ENCODE data around the gene METTL4. TPM values are rescaled to one million over a fixed set of nuclear protein-coding genes. Genes with fewer than 3 reads are reported as not detected.
A peak's percentile ranks its signal among the peaks of the same experiment; 100 is the strongest.

The METTL4 gene
- polyA plus RNA-seq, 1 experiment = 12.7 TPM

DNA sequence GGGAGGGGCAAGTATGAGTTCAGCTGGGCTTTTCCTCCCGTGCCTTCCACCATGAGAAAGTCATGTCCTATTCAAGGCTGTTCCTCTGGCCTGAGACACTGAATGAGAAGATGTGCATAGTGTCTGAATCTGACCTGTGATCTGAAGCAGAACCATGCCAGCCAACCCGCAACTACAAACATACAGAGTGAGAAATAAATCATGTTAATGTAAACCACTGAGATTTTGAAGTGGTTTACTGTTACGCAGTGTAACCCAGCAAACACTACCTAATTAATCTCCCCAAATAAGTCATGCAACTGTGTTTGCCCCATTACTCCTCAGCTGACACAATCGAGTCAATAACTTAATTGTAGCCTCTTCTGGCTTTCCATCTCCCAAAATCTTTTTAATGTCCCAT lies 49.2 kb downstream of the METTL4 start:
- Histone ChIP-seq H3K27ac (ENCODE audit: low read depth, low read length) (no peak overlapping the region), H3K4me3 (ENCODE audit: low read depth, low read length) (no peak overlapping the region), H3K27me3 (ENCODE audit: control insufficient read depth, insufficient read depth, low read length) (no peaks in the 10 kb centered on the region), H3K9me3 (ENCODE audit: control insufficient read depth, insufficient read depth, low read length) (no peaks in the 10 kb centered on the region)
- TF ChIP-seq, protein P1, sequence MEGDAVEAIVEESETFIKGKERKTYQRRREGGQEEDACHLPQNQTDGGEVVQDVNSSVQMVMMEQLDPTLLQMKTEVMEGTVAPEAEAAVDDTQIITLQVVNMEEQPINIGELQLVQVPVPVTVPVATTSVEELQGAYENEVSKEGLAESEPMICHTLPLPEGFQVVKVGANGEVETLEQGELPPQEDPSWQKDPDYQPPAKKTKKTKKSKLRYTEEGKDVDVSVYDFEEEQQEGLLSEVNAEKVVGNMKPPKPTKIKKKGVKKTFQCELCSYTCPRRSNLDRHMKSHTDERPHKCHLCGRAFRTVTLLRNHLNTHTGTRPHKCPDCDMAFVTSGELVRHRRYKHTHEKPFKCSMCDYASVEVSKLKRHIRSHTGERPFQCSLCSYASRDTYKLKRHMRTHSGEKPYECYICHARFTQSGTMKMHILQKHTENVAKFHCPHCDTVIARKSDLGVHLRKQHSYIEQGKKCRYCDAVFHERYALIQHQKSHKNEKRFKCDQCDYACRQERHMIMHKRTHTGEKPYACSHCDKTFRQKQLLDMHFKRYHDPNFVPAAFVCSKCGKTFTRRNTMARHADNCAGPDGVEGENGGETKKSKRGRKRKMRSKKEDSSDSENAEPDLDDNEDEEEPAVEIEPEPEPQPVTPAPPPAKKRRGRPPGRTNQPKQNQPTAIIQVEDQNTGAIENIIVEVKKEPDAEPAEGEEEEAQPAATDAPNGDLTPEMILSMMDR (IDR thresholded peaks at IDR 0.05; ENCODE audit: low read depth, low read length) = no peak
- no peak for DNase-seq (ENCODE audit: low read depth, low spot score)
- ChIA-PET POLR2A (no interaction called here), CTCF (no interaction called here)

DNA sequence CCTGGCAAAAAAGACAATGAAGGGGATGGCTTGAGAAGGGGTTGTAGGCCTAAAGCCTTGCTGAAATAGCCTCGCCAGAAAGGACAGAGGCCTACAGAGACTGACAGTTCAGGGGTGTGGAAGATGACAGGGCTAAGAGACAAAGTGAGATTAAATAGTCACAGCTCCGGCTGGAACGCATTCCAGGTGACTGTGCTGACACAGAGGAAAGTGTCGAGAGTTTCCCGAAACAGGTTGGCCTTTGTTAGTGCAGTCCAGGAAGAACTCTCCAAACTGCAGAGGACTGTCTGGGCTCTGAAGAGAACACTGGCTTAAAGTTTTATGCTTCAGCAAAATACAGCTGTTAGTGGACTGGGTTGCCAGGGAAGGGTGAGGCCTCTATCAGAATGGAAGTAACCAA lies 52.8 kb downstream of the METTL4 start:
- ChIA-PET POLR2A (no interaction called here), CTCF (interaction anchor here (0.7 kb wide), 1 partner anchor 28 kb away, joined by 3 read pairs; no protein-coding TSS in a partner anchor)
- DNase-seq (ENCODE audit: low read depth, low spot score) = no peak
- Histone ChIP-seq H3K9me3 (ENCODE audit: control insufficient read depth, insufficient read depth, low read length) (no peaks in the 10 kb centered on the region), H3K27me3 (ENCODE audit: control insufficient read depth, insufficient read depth, low read length) (no peaks in the 10 kb centered on the region), H3K27ac (ENCODE audit: low read depth, low read length) (no peak overlapping the region), H3K4me3 (ENCODE audit: low read depth, low read length) (no peak overlapping the region)
- TF ChIP-seq, protein P1 (IDR thresholded peaks at IDR 0.05; ENCODE audit: low read depth, low read length) = no peak

DNA sequence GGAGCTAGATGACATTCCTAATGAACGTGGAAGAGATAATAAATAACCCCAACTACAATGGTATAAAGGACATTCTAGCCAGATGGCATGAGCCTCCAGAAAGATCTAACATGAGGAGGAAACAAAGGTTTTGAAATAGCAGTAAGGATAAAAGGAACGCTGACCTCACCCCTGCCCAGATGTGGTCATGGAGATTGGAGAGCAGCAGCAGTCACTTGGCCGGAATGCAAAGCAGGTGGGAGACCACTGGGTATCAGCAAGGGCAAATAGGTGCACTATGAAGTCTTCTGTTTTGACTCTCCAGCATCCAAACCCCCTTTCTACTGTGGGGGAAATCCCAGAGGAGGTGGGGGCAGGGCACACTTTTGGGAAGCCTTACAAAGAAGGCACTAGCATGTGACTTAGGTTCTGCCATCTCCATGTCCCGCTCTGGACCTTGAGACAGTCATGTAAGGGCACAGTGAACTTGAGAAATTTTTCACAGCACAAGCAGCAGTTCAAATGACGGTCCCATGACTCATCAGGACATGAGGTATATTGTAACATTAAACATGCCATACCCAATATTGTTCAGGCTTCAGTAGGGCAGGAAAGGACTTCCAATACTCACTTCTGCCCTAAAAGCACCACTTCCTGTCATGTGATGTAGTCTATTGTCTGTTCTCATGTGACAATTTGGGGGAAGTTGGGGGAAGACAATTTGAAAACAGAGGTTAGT lies 55.2 kb downstream of the METTL4 start:
- ChIA-PET POLR2A (no interaction called here), CTCF (no interaction called here)
- no peak overlapping the region for H3K4me3 ChIP-seq (ENCODE audit: low read depth, low read length)
- DNase-seq (ENCODE audit: low read depth, low spot score) = peak; percentile 58
- H3K27ac ChIP-seq (ENCODE audit: low read depth, low read length) = peak overlapping the region; percentile 80
- TF ChIP-seq, protein P1 (IDR thresholded peaks at IDR 0.05; ENCODE audit: low read depth, low read length) = no peak
- no peaks in the 10 kb centered on the region for H3K9me3 ChIP-seq (ENCODE audit: control insufficient read depth, insufficient read depth, low read length)
- H3K27me3 ChIP-seq (ENCODE audit: control insufficient read depth, insufficient read depth, low read length) = no peaks in the 10 kb centered on the region

DNA sequence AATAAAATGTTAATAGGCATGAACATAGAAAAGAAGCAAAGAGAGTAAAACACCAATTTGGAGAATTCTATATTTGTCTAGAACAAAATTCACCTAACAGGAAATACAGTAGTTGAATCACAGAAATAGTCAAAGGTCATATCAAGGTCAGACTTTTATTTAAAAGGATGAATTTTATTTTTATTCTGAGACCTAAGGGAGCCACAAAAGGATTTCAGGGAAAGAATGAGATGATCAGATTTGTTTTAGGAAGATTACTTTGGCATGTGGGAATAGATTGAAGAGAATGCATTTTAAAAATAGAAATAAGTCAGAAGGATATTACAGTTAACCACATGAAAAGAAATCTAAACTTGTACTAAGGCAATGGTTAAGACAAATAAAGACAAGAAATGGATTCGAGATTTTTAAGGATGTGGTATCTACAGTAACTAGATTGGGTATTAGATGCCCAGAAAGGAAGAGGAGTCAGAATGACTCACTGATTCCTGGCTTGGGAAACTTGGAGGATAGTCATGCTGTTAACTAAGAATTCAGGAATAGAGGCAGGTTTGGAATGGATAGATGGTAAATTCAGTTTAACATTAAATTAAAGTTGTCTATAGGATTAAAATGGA lies 56.0 kb downstream of the METTL4 start:
- no peak overlapping the region for H3K4me3 ChIP-seq (ENCODE audit: low read depth, low read length)
- H3K27me3 ChIP-seq (ENCODE audit: control insufficient read depth, insufficient read depth, low read length) = no peaks in the 10 kb centered on the region
- POLR2A ChIA-PET = no interaction called here
- peak overlapping the region; percentile 35 for H3K27ac ChIP-seq (ENCODE audit: low read depth, low read length)
- DNase-seq (ENCODE audit: low read depth, low spot score) = peak; percentile 38
- no peaks in the 10 kb centered on the region for H3K9me3 ChIP-seq (ENCODE audit: control insufficient read depth, insufficient read depth, low read length)
- CTCF ChIA-PET = no interaction called here
- TF ChIP-seq, protein P1 (IDR thresholded peaks at IDR 0.05; ENCODE audit: low read depth, low read length) = no peak

DNA sequence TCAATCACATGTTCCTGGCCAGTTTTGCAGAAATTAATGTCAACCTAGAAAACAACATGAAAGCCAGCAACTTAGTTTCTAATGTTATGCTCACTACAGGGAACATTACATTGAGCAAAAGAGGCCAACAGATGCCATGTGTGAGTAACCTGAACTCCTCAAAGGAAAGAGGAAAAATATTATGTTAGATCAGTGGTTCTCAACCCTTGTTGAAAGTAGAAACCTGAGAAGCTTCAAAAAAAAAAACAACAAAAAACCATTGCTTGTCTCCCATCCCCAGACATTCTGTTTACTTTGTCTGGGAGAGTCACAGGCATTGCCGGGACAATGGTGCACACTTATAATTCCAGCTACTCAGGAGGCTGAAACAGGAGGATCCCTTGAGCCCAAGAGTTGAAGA lies 57.7 kb downstream of the METTL4 start:
- Histone ChIP-seq H3K9me3 (ENCODE audit: control insufficient read depth, insufficient read depth, low read length) (no peaks in the 10 kb centered on the region), H3K27ac (ENCODE audit: low read depth, low read length) (no peak overlapping the region), H3K27me3 (ENCODE audit: control insufficient read depth, insufficient read depth, low read length) (no peaks in the 10 kb centered on the region), H3K4me3 (ENCODE audit: low read depth, low read length) (no peak overlapping the region)
- no peak for DNase-seq (ENCODE audit: low read depth, low spot score)
- CTCF ChIA-PET = interaction anchor here (0.7 to 1.5 kb wide), 5 partner anchors 26 to 1675 kb away, joined by 3 to 4 read pairs (median 3); no protein-coding TSS in a partner anchor
- TF ChIP-seq, protein P1 (IDR thresholded peaks at IDR 0.05; ENCODE audit: low read depth, low read length) = no peak
- POLR2A ChIA-PET = no interaction called here

Measured in AG04450 (cell line).